Ishikawa (cell line): ENCODE results near the gene TP53RK.

ENCODE experiments used
- CEBPB ChIP-seq: IDR thresholded peaks from 2 replicates; pipeline ENCODE4 v1.6.1; 2012
- CREB1 ChIP-seq: IDR thresholded peaks from 2 replicates; pipeline ENCODE4 v1.6.1; 2012; ENCODE audit warnings: low read depth
- EP300 ChIP-seq: IDR thresholded peaks from 2 replicates; pipeline ENCODE4 v1.6.1; 2012; ENCODE audit warnings: borderline replicate concordance
- FOXM1 ChIP-seq: IDR thresholded peaks from 2 replicates; pipeline ENCODE4 v1.6.1; 2012; ENCODE audit warnings: low read depth, borderline replicate concordance
- NFIC ChIP-seq: IDR thresholded peaks from 2 replicates; pipeline ENCODE4 v1.6.1; 2012
- RAD21 ChIP-seq: IDR thresholded peaks from 2 replicates; pipeline ENCODE4 v1.6.1; 2012; ENCODE audit warnings: low read depth
- TAF1 ChIP-seq: IDR thresholded peaks from 2 replicates; pipeline ENCODE4 v1.6.1; 2012; ENCODE audit warnings: low read depth, mild to moderate bottlenecking
- TCF12 ChIP-seq: IDR thresholded peaks from 2 replicates; pipeline ENCODE4 v1.6.1; 2012; ENCODE audit warnings: low read depth
- ZBTB7A ChIP-seq: IDR thresholded peaks from 2 replicates; pipeline ENCODE4 v1.6.1; 2012; ENCODE audit warnings: low read depth
- TF ChIP-seq, protein P1 (sequence below): IDR thresholded peaks from 2 replicates; pipeline ENCODE4 v1.6.1; 2012
- TF ChIP-seq, protein P2 (sequence below): IDR thresholded peaks from 2 replicates; pipeline ENCODE4 v1.6.1; 2012

DNA sequence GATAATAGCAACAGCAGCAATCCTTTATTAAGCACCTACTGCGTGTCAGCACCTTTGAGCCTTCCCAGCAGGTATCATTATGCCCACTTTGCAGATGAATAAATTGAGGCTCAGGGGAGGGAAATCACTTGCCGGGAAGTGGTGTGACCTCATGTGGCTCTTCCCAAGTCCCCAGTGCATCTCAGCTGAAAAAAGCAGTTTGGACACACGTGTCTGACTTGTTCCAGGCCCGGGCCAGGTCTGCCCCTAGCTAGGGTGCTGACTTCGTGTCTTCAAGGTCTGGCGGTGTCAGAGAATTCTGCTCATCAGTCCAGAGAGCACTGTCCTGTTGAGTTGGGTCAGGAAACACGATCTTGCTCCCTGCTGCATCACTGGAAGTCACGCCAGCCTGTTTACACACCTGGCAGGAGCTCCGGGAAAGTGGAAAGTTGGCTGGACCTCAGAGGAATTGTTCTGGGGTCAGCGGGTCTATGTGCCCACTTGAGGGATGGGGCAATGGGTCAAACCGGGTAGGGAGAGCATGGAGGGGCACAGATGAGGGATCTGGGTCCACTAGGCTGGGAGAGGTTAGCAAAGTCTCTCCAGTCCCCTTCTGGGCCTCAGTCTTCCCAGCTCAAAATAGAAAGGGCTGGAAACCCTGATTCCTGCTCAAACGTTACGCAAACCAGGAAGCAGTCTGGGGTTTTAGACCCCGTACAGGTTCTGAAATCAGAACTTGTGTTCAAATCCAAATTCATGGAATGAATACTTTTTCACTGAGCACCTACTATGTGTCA, 48.5 kb downstream of the TP53RK start:
- TF ChIP-seq EP300 (no peak), CEBPB (no peak), TAF1 (no peak), RAD21 (no peak), CREB1 (no peak), NFIC (no peak), ZBTB7A (no peak), TCF12 (no peak), FOXM1 (no peak)
- TF ChIP-seq, protein P1, sequence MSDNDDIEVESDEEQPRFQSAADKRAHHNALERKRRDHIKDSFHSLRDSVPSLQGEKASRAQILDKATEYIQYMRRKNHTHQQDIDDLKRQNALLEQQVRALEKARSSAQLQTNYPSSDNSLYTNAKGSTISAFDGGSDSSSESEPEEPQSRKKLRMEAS, result no peak
- TF ChIP-seq, protein P2, sequence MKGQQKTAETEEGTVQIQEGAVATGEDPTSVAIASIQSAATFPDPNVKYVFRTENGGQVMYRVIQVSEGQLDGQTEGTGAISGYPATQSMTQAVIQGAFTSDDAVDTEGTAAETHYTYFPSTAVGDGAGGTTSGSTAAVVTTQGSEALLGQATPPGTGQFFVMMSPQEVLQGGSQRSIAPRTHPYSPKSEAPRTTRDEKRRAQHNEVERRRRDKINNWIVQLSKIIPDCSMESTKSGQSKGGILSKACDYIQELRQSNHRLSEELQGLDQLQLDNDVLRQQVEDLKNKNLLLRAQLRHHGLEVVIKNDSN, result no peak
